ENCODE measurements around the gene RPL35. TPM values are rescaled to one million over a fixed set of nuclear protein-coding genes. Genes with fewer than 3 reads are reported as not detected.

Gene RPL35
- total RNA-seq, result 2,732 TPM

DNA sequence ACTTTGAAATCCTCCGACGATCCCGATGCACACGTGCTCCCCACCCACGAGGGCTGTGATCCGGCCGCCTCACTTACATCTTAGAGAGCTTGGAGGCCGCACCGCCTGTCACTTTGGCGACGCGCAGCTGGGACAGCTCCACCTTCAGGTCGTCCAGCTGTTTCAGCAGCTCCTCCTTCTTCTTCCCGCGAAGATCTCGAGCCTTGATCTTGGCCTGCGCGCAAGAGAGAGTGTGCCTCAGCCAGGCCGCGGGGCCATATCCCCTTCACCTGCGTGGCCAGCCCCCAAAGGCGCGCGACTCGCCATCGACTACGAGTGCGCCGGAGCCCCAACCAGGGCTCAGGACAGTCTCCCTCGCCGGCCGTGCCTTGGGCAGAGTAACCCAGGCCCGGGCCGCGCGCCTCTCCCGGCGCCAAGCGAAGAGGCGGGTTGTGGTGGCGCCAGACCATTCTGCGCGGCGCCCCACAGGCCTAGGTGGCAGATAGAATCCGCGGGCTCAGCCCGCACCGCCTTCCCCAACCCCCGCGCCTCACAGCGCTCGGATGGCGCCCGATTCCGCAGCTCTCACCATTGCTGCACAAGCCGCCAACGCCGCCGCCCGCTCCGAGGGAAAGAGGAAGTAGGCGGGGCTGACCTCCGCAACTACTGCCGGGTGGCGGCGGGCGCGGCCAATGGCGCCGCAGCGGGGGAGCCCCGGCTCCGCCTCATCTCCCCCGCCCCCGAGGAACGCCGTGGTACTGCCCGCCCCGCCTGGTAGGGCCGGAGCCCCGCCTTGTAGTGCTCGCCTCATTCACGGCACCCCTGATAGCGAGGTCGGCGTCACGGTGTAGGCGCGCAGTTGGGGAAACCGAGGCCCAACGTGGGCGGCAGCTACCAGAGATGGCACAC, at the start of gene RPL35, which contains the start of gene ARPC5L:
Gene RPL35 (minus strand): TSS at position 616 of the 888 bp plus-strand sequence. CDS start 45 bp downstream, at position 571.
Gene ARPC5L (plus strand): TSS at position 789 of the 888 bp plus-strand sequence. CDS start 7,161 bp downstream, outside the sequence.
- Histone ChIP-seq H3K36me3 (ENCODE audit: control insufficient read depth in 3 of 3, insufficient read depth in 3 of 3, low read length in 3 of 3) (peaks cover 39 to 40% (median 39%) of the 10 kb centered on the region in 3 donors), H3K9me3 (ENCODE audit: control insufficient read depth in 3 of 3, low read length in 3 of 3) (no peaks in the 10 kb centered on the region), H3K4me1 (ENCODE audit: control insufficient read depth in 3 of 3, insufficient read depth in 3 of 3, low read length in 3 of 3) (peaks cover 29 to 46% (median 33%) of the 10 kb centered on the region in 3 donors), H3K9ac (ENCODE audit: low read depth in 1 of 3, low read length in 3 of 3) (peak within 1 kb of the TSS; percentile 90 to 98 (median 95)), H3K4me3 (ENCODE audit: low read length in 3 of 3) (peak within 1 kb of the TSS; percentile 87 to 98 (median 97)), H3K27ac (ENCODE audit: low read depth, low read length) (peak within 1 kb of the TSS; percentile 91), H3K27me3 (ENCODE audit: control insufficient read depth in 3 of 3, insufficient read depth in 3 of 3, low read length in 3 of 3) (no peaks in the 10 kb centered on the region)

DNA sequence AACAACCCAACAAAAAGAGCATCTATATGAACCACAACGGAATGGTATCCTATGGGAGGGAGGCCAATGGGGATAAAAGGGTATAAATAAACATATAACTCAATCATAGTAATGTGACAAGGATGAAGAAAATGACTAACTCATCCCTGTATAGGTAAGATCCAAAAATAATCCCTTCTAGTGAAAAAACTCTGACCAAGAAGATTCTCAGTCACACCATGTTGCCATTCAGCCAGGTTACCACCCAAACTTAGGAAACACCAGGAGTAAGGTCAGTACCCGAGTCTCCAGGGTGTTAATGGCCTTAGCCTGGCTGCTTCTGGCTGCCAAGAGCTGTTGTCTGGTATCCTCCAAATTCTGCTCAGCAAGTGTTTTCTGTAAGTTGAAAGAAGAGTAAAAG, 46.3 kb upstream of the RPL35 start:
- Histone ChIP-seq H3K9me3 (ENCODE audit: control insufficient read depth in 3 of 3, low read length in 3 of 3) (no peaks in the 10 kb centered on the region), H3K36me3 (ENCODE audit: control insufficient read depth in 3 of 3, insufficient read depth in 3 of 3, low read length in 3 of 3) (peaks cover 27 to 44% (median 38%) of the 10 kb centered on the region in 3 donors), H3K4me3 (ENCODE audit: low read length in 3 of 3) (no peak overlapping the region), H3K27me3 (ENCODE audit: control insufficient read depth in 3 of 3, insufficient read depth in 3 of 3, low read length in 3 of 3) (no peaks in the 10 kb centered on the region), H3K27ac (ENCODE audit: low read depth, low read length) (no peak overlapping the region), H3K4me1 (ENCODE audit: control insufficient read depth in 3 of 3, insufficient read depth in 3 of 3, low read length in 3 of 3) (no peaks in the 10 kb centered on the region), H3K9ac (ENCODE audit: low read depth in 1 of 3, low read length in 3 of 3) (no peak overlapping the region)

DNA sequence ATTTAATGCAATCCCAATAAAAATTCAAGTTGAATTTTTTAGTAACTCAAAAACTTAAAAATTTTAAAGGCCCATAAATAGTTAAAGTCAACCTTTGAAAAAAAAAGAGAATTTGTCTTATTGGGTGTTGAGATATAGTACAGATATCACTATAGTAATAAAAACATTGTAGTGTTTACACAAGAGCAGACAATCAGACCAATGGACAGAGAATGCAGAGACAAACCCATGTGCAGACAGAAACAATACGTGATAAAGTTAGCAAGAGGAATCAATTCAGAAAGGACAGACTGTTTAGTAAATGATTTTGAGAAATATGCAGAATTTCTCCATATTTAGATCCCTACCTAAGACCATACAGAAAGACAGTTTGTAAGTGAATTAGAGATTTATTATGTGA, 45.2 kb upstream of the RPL35 start:
- Histone ChIP-seq H3K4me1 (ENCODE audit: control insufficient read depth in 3 of 3, insufficient read depth in 3 of 3, low read length in 3 of 3) (no peaks in the 10 kb centered on the region), H3K9me3 (ENCODE audit: control insufficient read depth in 3 of 3, low read length in 3 of 3) (no peaks in the 10 kb centered on the region), H3K27ac (ENCODE audit: low read depth, low read length) (no peak overlapping the region), H3K27me3 (ENCODE audit: control insufficient read depth in 3 of 3, insufficient read depth in 3 of 3, low read length in 3 of 3) (no peaks in the 10 kb centered on the region), H3K4me3 (ENCODE audit: low read length in 3 of 3) (no peak overlapping the region), H3K36me3 (ENCODE audit: control insufficient read depth in 3 of 3, insufficient read depth in 3 of 3, low read length in 3 of 3) (peaks cover 17 to 35% (median 29%) of the 10 kb centered on the region in 3 donors), H3K9ac (ENCODE audit: low read depth in 1 of 3, low read length in 3 of 3) (no peak overlapping the region)

DNA sequence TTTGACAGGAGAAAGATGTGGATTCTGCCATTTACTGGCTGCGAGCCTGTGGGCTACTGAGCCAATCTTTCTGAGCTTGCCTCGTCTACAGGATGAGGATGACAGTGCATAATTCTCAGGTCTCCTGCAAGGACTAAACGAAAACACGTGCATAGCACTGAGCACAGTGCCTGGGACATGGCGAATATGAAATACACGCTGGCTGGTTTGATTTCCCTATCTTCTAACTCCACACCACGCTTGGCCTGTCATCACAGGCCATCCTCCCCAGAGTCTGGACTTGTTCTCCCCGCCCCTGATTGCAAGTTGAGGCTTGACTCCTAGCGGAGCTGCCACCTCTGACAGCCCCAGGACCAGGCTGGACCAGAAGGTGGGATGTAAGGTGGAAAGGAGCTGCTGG, 38.1 kb upstream of the RPL35 start:
- Histone ChIP-seq H3K36me3 (ENCODE audit: control insufficient read depth in 3 of 3, insufficient read depth in 3 of 3, low read length in 3 of 3) (peaks cover 32 to 38% (median 37%) of the 10 kb centered on the region in 3 donors), H3K4me1 (ENCODE audit: control insufficient read depth in 3 of 3, insufficient read depth in 3 of 3, low read length in 3 of 3) (no peaks in the 10 kb centered on the region), H3K9me3 (ENCODE audit: control insufficient read depth in 3 of 3, low read length in 3 of 3) (no peaks in the 10 kb centered on the region), H3K9ac (ENCODE audit: low read depth in 1 of 3, low read length in 3 of 3) (no peak overlapping the region), H3K4me3 (ENCODE audit: low read length in 3 of 3) (no peak overlapping the region), H3K27ac (ENCODE audit: low read depth, low read length) (no peak overlapping the region), H3K27me3 (ENCODE audit: control insufficient read depth in 3 of 3, insufficient read depth in 3 of 3, low read length in 3 of 3) (no peaks in the 10 kb centered on the region)

DNA sequence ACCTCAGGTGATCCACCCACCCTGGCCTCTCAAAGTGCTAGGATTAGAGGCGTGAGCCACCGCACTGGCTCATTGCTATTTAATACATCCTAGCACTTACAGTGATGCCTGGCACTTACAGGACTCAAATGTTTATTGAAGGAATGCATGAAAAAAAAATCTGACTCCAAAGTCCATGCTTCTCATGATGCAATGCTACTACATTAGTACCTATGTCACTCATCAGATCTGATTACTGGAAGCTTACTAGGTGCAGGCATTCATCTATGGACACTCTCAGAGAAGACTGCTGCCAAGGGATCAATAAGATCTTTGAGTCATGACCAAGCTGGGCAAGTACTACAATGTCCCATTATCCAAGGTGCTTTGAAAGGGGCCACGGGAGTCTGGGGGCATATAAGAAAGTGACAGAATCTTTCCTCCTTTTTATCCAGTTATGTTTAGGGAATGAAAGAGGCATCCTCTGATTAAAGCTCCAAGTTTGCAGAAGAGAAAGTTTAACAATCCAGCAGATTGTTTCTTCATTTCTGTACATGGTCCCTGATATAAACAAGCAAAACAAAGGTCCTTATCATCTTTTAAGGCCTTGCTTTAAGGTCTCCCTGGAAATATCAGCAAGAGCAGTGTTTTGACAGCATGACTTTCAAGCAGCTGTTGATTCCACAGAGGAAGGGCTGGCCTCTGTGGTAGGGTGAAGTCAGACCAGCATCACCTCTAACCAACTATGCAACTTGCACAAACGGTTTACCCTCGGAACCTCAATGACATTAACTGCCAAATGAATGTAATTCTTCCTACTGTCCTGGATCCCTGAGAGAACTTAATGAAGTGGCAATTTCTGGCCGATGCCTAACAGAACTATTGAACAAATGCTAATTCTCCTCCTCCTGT, 36.1 kb upstream of the RPL35 start:
- Histone ChIP-seq H3K9ac (ENCODE audit: low read depth in 1 of 3, low read length in 3 of 3) (no peak overlapping the region), H3K36me3 (ENCODE audit: control insufficient read depth in 3 of 3, insufficient read depth in 3 of 3, low read length in 3 of 3) (peaks cover 37 to 50% (median 47%) of the 10 kb centered on the region in 3 donors), H3K27ac (ENCODE audit: low read depth, low read length) (no peak overlapping the region), H3K4me3 (ENCODE audit: low read length in 3 of 3) (no peak overlapping the region), H3K4me1 (ENCODE audit: control insufficient read depth in 3 of 3, insufficient read depth in 3 of 3, low read length in 3 of 3) (no peaks in the 10 kb centered on the region), H3K9me3 (ENCODE audit: control insufficient read depth in 3 of 3, low read length in 3 of 3) (no peaks in the 10 kb centered on the region), H3K27me3 (ENCODE audit: control insufficient read depth in 3 of 3, insufficient read depth in 3 of 3, low read length in 3 of 3) (no peaks in the 10 kb centered on the region)

DNA sequence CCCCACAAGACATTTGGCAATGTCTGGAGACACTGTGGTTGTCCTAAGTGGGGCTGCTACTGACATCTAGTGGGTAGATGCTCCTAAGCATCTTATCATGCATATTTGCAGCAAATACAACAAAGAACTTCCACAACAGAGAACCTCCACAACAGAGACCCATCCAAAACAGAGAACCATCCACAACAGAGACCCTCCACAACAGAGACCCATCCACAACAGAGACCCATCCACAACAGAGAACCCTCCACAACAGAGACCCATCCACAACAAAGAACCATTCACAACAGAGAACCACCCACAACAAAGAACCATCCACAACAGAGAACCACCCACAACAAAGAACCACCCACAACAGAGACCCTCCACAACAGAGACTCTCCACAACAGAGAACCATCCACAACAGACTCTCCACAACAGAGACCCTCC, 33.0 kb upstream of the RPL35 start:
- no peaks in the 10 kb centered on the region for H3K27me3 ChIP-seq (ENCODE audit: control insufficient read depth in 3 of 3, insufficient read depth in 3 of 3, low read length in 3 of 3)
- H3K9me3 ChIP-seq (ENCODE audit: control insufficient read depth in 3 of 3, low read length in 3 of 3), result no peaks in the 10 kb centered on the region
- H3K36me3 ChIP-seq (ENCODE audit: control insufficient read depth in 3 of 3, insufficient read depth in 3 of 3, low read length in 3 of 3), result peaks cover 44 to 69% (median 58%) of the 10 kb centered on the region in 3 donors
- H3K4me3 ChIP-seq (ENCODE audit: low read length in 3 of 3), result no peak overlapping the region
- H3K27ac ChIP-seq (ENCODE audit: low read depth, low read length), result no peak overlapping the region
- no peak overlapping the region for H3K9ac ChIP-seq (ENCODE audit: low read depth in 1 of 3, low read length in 3 of 3)
- H3K4me1 ChIP-seq (ENCODE audit: control insufficient read depth in 3 of 3, insufficient read depth in 3 of 3, low read length in 3 of 3), result no peaks in the 10 kb centered on the region

DNA sequence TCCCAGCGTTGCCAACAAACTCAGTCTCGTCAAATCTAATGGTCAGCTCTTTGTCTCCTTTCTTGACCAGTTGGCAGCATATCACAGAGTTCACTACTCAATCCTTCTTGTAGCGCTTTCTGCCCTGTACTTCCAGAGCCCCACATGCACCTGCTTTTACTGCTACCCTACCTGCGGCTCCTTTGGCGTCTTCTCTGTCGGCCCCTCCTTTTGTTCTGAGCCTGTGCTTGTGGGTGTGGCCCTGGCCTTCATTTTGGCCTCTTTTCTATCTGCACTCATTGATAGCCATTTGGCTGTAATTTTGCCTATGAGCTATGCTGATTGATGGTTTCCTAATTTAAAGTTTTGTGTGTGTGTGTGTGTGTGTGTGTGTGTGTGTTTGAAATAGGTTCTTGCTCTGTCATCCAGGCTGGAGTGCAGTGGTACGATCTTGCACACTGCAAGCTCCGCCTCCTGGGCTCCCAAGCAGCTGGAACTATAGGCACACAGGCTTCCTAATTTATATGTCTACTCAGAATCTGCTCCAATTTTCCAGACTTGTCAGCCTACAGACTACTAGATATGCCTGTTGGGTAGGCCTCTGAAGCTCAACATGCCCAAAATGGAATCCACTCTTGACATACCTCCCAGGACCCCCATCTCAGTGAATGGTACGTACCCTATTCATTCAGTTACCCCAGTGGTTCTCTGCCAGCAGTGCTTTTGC, 32.4 kb upstream of the RPL35 start:
- no peak overlapping the region for H3K27ac ChIP-seq (ENCODE audit: low read depth, low read length)
- H3K4me1 ChIP-seq (ENCODE audit: control insufficient read depth in 3 of 3, insufficient read depth in 3 of 3, low read length in 3 of 3), result no peaks in the 10 kb centered on the region
- H3K9me3 ChIP-seq (ENCODE audit: control insufficient read depth in 3 of 3, low read length in 3 of 3), result no peaks in the 10 kb centered on the region
- no peak overlapping the region for H3K4me3 ChIP-seq (ENCODE audit: low read length in 3 of 3)
- H3K27me3 ChIP-seq (ENCODE audit: control insufficient read depth in 3 of 3, insufficient read depth in 3 of 3, low read length in 3 of 3), result no peaks in the 10 kb centered on the region
- peaks cover 43 to 69% (median 57%) of the 10 kb centered on the region in 3 donors for H3K36me3 ChIP-seq (ENCODE audit: control insufficient read depth in 3 of 3, insufficient read depth in 3 of 3, low read length in 3 of 3)
- no peak overlapping the region for H3K9ac ChIP-seq (ENCODE audit: low read depth in 1 of 3, low read length in 3 of 3)

DNA sequence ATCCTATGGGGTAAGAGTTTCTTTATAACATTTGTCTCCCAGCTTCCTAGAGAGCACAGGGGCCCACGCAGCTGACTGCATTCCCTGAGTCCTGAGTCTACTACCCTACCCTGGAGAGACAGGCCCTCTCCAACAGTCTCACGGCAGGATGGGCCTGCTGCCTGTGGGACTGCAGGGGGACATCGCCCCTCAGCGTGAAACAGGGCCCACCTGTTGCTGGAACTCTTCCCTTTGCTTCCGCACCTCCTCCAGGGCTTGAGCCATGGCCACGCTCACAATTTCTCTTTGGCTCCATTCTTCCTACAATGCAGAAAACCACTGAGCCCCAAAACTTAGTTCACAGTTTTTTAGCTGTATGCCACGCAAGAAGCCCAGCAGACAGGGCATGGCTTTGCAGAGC, 28.4 kb upstream of the RPL35 start:
- Histone ChIP-seq H3K36me3 (ENCODE audit: control insufficient read depth in 3 of 3, insufficient read depth in 3 of 3, low read length in 3 of 3) (peaks cover 49 to 78% (median 64%) of the 10 kb centered on the region in 3 donors), H3K4me3 (ENCODE audit: low read length in 3 of 3) (no peak overlapping the region), H3K4me1 (ENCODE audit: control insufficient read depth in 3 of 3, insufficient read depth in 3 of 3, low read length in 3 of 3) (peaks cover 2 to 7% (median 2%) of the 10 kb centered on the region in 3 donors), H3K9ac (ENCODE audit: low read depth in 1 of 3, low read length in 3 of 3) (no peak overlapping the region), H3K27ac (ENCODE audit: low read depth, low read length) (no peak overlapping the region), H3K27me3 (ENCODE audit: control insufficient read depth in 3 of 3, insufficient read depth in 3 of 3, low read length in 3 of 3) (no peaks in the 10 kb centered on the region), H3K9me3 (ENCODE audit: control insufficient read depth in 3 of 3, low read length in 3 of 3) (no peaks in the 10 kb centered on the region)

DNA sequence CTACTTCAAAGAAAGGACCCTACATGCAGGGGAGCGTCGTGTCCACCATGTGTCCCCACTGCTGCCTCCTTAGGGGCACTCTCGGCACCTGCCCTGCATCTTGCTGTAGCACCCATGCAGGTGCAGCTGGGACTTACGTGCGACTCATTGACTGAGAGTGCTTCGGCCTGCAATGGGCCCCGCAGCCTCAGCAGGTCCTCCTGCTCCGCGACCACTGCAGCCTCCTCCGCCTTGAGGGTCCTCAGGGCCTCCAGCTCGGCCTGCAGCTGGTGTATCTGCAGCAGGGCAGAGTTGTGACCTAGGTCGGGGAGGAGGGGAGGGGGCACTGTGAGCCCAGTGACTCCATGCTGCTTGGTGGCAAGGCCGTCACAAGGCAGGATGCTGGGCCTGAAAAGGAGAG, 27.2 kb upstream of the RPL35 start:
- H3K36me3 ChIP-seq (ENCODE audit: control insufficient read depth in 3 of 3, insufficient read depth in 3 of 3, low read length in 3 of 3), result peaks cover 46 to 81% (median 71%) of the 10 kb centered on the region in 3 donors
- H3K4me3 ChIP-seq (ENCODE audit: low read length in 3 of 3), result no peak overlapping the region
- H3K9ac ChIP-seq (ENCODE audit: low read depth in 1 of 3, low read length in 3 of 3), result no peak overlapping the region
- H3K9me3 ChIP-seq (ENCODE audit: control insufficient read depth in 3 of 3, low read length in 3 of 3), result no peaks in the 10 kb centered on the region
- H3K27ac ChIP-seq (ENCODE audit: low read depth, low read length), result no peak overlapping the region
- no peaks in the 10 kb centered on the region for H3K27me3 ChIP-seq (ENCODE audit: control insufficient read depth in 3 of 3, insufficient read depth in 3 of 3, low read length in 3 of 3)
- H3K4me1 ChIP-seq (ENCODE audit: control insufficient read depth in 3 of 3, insufficient read depth in 3 of 3, low read length in 3 of 3), result peaks cover 2 to 7% (median 2%) of the 10 kb centered on the region in 3 donors
